ENCODE data around the gene TMEM184A. TPM values are rescaled to one million over a fixed set of nuclear protein-coding genes. Genes with fewer than 3 reads are reported as not detected.
A peak's percentile ranks its signal among the peaks of the same experiment; 100 is the strongest.

TMEM184A gene
- total RNA-seq, 2 donors from 2014 or later: 35.8 to 54.3 TPM

GRCh38 chr7:1537535-1538412, 18.2 kb downstream of the TMEM184A start:
- peak overlapping the region; percentile 70 to 83 for H3K9ac ChIP-seq (ENCODE audit: low read depth in 2 of 2, low read length in 2 of 2)
- H3K4me3 ChIP-seq: peak overlapping the region; percentile 23
- no peaks in the 10 kb centered on the region for H3K27me3 ChIP-seq
- no peak for TF ChIP-seq CTCF (IDR thresholded peaks at IDR 0.05)
- intact Hi-C loops (cut with DNase I): no loop called here
- no peaks in the 10 kb centered on the region for H3K9me3 ChIP-seq
- peak; percentile 74 for DNase-seq
- peak overlapping the region; percentile 79 for H3K27ac ChIP-seq
- H3K36me3 ChIP-seq: peaks cover 18% of the 10 kb centered on the region
- H3K4me1 ChIP-seq: peaks cover 22% of the 10 kb centered on the region

DNA sequence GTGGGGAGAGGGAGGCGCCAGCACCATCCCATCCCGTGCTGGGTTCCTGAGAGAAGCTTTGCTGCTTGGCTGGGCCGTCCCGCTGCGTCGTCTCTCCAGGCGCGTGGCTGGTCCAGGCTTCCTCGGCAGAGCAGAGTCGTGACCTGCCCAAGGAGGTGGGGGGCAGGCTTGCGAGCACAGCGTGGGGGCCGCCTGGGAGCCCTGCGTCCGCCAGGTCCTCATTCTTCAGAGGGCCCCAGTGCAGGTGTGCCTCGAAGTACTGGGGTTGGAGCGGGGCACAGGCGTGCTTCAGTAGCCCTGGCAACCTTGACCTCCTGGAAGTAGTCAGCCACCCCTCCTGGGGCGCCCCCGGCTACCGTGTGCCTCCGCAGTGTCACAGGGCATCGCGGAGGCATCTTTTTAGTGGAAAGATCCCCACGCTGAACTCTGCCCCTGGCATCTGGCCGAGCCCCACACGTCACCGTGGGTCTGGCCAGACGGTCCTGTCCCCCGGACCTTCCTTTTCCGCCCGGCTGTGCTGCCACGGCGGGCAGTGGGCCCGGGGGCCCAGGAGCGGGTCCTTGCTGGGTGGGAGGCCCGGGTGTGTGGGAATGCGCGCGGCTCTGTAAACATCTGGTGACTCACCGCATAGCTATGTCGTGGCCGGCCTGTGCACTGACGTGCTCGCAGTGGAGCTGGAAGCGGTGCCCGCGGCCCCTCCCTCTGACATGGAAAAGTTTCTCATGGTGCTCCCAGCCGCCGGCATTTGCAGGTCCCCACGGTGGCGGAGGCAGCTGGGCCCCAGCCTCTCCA, 19.1 kb downstream of the TMEM184A start:
- no peak for TF ChIP-seq CTCF (IDR thresholded peaks at IDR 0.05)
- H3K9ac ChIP-seq (ENCODE audit: low read depth in 2 of 2, low read length in 2 of 2): peak overlapping the region; percentile 70 to 83
- peaks cover 22% of the 10 kb centered on the region for H3K4me1 ChIP-seq
- intact Hi-C loops (cut with DNase I): no loop called here
- H3K9me3 ChIP-seq: no peaks in the 10 kb centered on the region
- peak; percentile 89 for DNase-seq
- peak overlapping the region; percentile 23 for H3K4me3 ChIP-seq
- no peaks in the 10 kb centered on the region for H3K27me3 ChIP-seq
- H3K27ac ChIP-seq: peak overlapping the region; percentile 79
- peaks cover 18% of the 10 kb centered on the region for H3K36me3 ChIP-seq

GRCh38 chr7:1536455-1536742, 19.6 kb downstream of the TMEM184A start:
- Histone ChIP-seq H3K9me3 (no peaks in the 10 kb centered on the region), H3K4me1 (peaks cover 22% of the 10 kb centered on the region), H3K27ac (peak overlapping the region; percentile 79), H3K9ac (ENCODE audit: low read depth in 2 of 2, low read length in 2 of 2) (peak overlapping the region; percentile 70 to 76), H3K27me3 (no peaks in the 10 kb centered on the region), H3K36me3 (peaks cover 18% of the 10 kb centered on the region), H3K4me3 (peak overlapping the region; percentile 23)
- intact Hi-C loops (cut with DNase I): no loop called here
- no peak for DNase-seq
- TF ChIP-seq CTCF (IDR thresholded peaks at IDR 0.05): no peak

DNA sequence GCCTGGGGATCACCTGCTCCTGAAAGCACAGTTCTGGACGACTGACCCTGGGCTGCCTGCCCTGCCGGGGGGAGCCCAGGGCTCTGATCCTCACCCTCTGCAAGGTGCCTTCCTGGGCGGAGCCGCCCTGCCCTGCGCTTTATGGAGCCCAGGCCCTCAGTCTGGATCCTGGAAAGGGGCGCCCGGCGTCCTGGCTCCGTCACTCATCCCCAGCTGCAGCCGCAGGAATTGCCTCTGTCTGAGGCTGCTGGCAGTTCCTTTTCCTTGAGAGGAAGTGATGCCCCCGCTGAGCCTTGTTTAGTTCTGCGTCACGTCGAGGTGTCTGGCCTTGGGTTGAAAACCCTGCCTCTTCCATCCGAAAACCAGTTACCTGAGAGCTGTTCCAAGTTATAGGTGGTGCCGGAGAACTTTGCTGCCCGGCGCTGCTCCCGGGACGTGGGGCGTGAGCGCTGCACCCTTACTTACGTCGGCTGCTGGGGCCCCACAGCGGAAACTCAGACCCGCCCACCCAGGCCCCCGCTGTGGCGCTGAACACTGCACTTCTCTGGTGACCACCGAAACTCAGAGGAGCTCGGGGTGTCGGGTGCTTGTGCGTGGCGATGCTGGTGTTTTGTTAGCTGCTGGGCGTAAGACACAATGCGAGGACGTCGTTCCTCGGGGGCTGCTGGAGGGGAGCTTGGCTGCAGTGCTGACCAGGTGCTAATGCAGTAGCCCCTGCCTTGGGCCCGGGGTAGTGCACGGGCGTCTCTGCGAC, 20.1 kb downstream of the TMEM184A start:
- no peak for TF ChIP-seq CTCF (IDR thresholded peaks at IDR 0.05)
- no peak overlapping the region for H3K4me3 ChIP-seq
- H3K27me3 ChIP-seq: no peaks in the 10 kb centered on the region
- no peaks in the 10 kb centered on the region for H3K9me3 ChIP-seq
- peaks cover 16% of the 10 kb centered on the region for H3K36me3 ChIP-seq
- intact Hi-C loops (cut with DNase I): no loop called here
- no peak for DNase-seq
- H3K4me1 ChIP-seq: peaks cover 22% of the 10 kb centered on the region
- peak overlapping the region; percentile 79 for H3K27ac ChIP-seq
- peak overlapping the region in 1 of 2 donors; percentile 70 for H3K9ac ChIP-seq (ENCODE audit: low read depth in 2 of 2, low read length in 2 of 2)

GRCh38 chr7:1535100-1535458, 20.9 kb downstream of the TMEM184A start:
- Histone ChIP-seq H3K27ac (no peak overlapping the region), H3K4me3 (no peak overlapping the region), H3K9ac (ENCODE audit: low read depth in 2 of 2, low read length in 2 of 2) (no peak overlapping the region), H3K36me3 (peaks cover 8% of the 10 kb centered on the region), H3K9me3 (no peaks in the 10 kb centered on the region), H3K4me1 (peaks cover 22% of the 10 kb centered on the region), H3K27me3 (no peaks in the 10 kb centered on the region)
- no peak for TF ChIP-seq CTCF (IDR thresholded peaks at IDR 0.05)
- intact Hi-C loops (cut with DNase I): no loop called here
- no peak for DNase-seq

Data from colonic mucosa (tissue), 4 donors.